BJ (cell line): ENCODE measurements around the gene ARHGEF17. TPM values are rescaled to one million over a fixed set of nuclear protein-coding genes. Genes with fewer than 3 reads are reported as not detected.

ENCODE experiments used
- CTCF ChIA-PET: fragments of 350-600 bp; formaldehyde crosslinking; extraction: SDS; loops from one replicate; lab custom pipeline; 2021; ENCODE audit warnings: antibody characterized with exemption, inconsistent platforms; lab: Yijun Ruan, JAX
- POLR2A ChIA-PET: fragments of 300-600 bp; sonication (Branson Sonifier 250); formaldehyde crosslinking; extraction: SDS; loops from one replicate; lab custom pipeline; 2021; ENCODE audit warnings: antibody characterized with exemption; lab: Charles Lee
- DNase-seq: peaks from one replicate; pipeline ENCODE4 v3.0.0-alpha.2; 2011; ENCODE audit warnings: low read depth
- H3K27me3 ChIP-seq: 2 replicates; pipeline ENCODE4 v1.6.0; 2011; ENCODE audit warnings: low read length; ENCODE audit not compliant: control insufficient read depth, insufficient read depth
- H3K36me3 ChIP-seq: 2 replicates; pipeline ENCODE4 v1.5.1; 2011; ENCODE audit warnings: low read length; ENCODE audit not compliant: control insufficient read depth, insufficient read depth
- H3K4me3 ChIP-seq: 2 replicates; pipeline ENCODE4 v1.5.1; 2011; ENCODE audit warnings: low read depth, mild to moderate bottlenecking, control low read depth, low read length
- CTCF ChIP-seq: IDR thresholded peaks from 2 replicates; pipeline ENCODE4 v1.5.1; 2011; ENCODE audit warnings: low read depth, mild to moderate bottlenecking, control low read depth, inconsistent platforms, low read length, moderate library complexity; ENCODE audit not compliant: insufficient read depth
- polyA plus RNA-seq: library from polyadenylated mRNA; depleted of rRNA; stranded (reverse); fragments of >200 nt; gene quantifications from 2 replicates; pipeline ENCODE4 v1.2.3, GENCODE V29; 2011

The ARHGEF17 gene
- polyA plus RNA-seq, 1 experiment, result 85.7 TPM

- Histone ChIP-seq H3K27me3 (no peaks in the 10 kb centered on the region), H3K36me3 (peaks cover 15% of the 10 kb centered on the region), H3K4me3 (no peak overlapping the region)
- DNase-seq, result no peak
- ChIA-PET POLR2A (no interaction called here), CTCF (interaction anchor here (1.4 to 3.5 kb wide), 4 partner anchors 19 to 95 kb away, joined by 3 to 27 read pairs (median 6); no protein-coding TSS in a partner anchor)
- no peak for TF ChIP-seq CTCF
These were observed 83.6 kb downstream of the ARHGEF17 start for GRCh38 chr11:73391665-73392064.

- ChIA-PET CTCF (interaction anchor here (0.5 to 3.5 kb wide), 26 partner anchors 7 to 268 kb away, joined by 3 to 30 read pairs (median 8); partner anchors contain the start of genes ARHGEF17 and RELT), POLR2A (no interaction called here)
- no peak overlapping the region for H3K4me3 ChIP-seq
- no peak for DNase-seq
- peaks cover 15% of the 10 kb centered on the region for H3K36me3 ChIP-seq
- no peaks in the 10 kb centered on the region for H3K27me3 ChIP-seq
- no peak for TF ChIP-seq CTCF
These were observed 84.3 kb downstream of the ARHGEF17 start for GRCh38 chr11:73392108-73393010.

- Histone ChIP-seq H3K36me3 (peaks cover 15% of the 10 kb centered on the region), H3K4me3 (no peak overlapping the region), H3K27me3 (no peaks in the 10 kb centered on the region)
- no peak for DNase-seq
- ChIA-PET CTCF (interaction anchor here (0.6 to 3.5 kb wide), 28 partner anchors 8 to 267 kb away, joined by 3 to 30 read pairs (median 7); partner anchors contain the start of genes ARHGEF17 and RELT), POLR2A (no interaction called here)
- TF ChIP-seq CTCF, result no peak
These were observed 84.9 kb downstream of the ARHGEF17 start for GRCh38 chr11:73393011-73393380.

- peaks cover 15% of the 10 kb centered on the region for H3K36me3 ChIP-seq
- ChIA-PET CTCF (interaction anchor here (0.6 to 3.5 kb wide), 32 partner anchors 8 to 267 kb away, joined by 3 to 30 read pairs (median 6); partner anchors contain the start of genes ARHGEF17 and RELT), POLR2A (no interaction called here)
- no peak for DNase-seq
- H3K4me3 ChIP-seq, result no peak overlapping the region
- TF ChIP-seq CTCF, result peak; percentile 88
- no peaks in the 10 kb centered on the region for H3K27me3 ChIP-seq
These were observed 85.7 kb downstream of the ARHGEF17 start for GRCh38 chr11:73393479-73394415.
